COLO829 (cell line): ENCODE measurements around the gene BLVRB.
"Not testable (repeated sequence)": the region's sequence is repeated elsewhere in the genome, so short reads cannot be mapped to it uniquely, and the experiment has no call there.

Experiments used
- DNase-seq: peaks from one replicate; pipeline ENCODE4 v3.0.0; 2012; ENCODE audit warnings: low spot score

The BLVRB gene

DNA sequence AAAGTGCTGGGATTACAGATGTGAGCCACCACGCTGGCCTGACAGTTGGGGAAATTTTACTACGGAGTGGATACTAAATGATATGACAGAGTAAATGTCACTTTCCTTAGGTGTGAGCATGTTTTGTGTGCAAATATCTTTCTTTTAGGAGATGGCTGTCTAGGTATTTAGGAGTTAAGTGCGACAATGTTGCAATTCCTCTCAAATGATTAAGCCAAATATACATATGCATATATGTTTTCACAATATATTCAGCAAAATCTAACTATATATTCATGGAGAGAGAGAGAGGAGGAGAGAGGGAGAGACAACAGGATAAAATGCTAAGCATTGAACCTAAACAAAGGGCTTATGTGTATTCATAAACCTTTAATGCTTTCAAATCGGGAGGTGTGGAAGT is 16.0 kb downstream of the BLVRB start:
- DNase-seq: no peak

- DNase-seq: no peak
These were observed 19.2 kb downstream of the BLVRB start for GRCh38 chr19:40446263-40446784.

DNA sequence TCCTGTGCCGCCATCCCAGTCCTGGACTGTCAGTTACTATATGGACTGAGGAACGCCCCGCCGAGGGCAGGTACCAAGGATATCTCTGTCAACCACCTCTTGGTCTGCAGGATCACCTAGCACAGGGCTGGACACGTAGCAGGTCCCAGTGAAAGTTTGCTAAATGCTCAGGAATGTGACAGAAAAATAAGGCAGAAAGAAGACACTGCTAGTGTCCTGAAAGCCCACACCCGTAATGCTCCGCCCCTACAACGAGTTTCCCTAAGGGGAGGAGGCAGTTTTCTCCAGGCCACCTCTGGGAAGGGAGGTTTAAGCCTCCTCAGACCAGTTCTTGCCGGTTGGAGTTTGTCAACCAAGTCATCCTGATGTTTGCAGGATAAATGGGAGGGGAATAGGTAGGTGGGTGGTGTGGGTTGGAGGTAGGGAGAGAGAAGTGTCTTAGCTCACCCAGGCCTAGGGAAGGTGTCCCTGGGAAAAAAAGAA is 19.7 kb downstream of the BLVRB start:
- peak; percentile 15 for DNase-seq

- no peak for DNase-seq
These were observed 20.7 kb downstream of the BLVRB start for GRCh38 chr19:40444825-40445312.

GRCh38 chr19:40444000-40444824 is 21.3 kb downstream of the BLVRB start, which contains the start of gene SERTAD3:
TSS of gene SERTAD3 (minus strand) at chr19:40444335. CDS start at chr19:40442080, 2,255 bp downstream.
- peak; percentile 95 for DNase-seq

DNA sequence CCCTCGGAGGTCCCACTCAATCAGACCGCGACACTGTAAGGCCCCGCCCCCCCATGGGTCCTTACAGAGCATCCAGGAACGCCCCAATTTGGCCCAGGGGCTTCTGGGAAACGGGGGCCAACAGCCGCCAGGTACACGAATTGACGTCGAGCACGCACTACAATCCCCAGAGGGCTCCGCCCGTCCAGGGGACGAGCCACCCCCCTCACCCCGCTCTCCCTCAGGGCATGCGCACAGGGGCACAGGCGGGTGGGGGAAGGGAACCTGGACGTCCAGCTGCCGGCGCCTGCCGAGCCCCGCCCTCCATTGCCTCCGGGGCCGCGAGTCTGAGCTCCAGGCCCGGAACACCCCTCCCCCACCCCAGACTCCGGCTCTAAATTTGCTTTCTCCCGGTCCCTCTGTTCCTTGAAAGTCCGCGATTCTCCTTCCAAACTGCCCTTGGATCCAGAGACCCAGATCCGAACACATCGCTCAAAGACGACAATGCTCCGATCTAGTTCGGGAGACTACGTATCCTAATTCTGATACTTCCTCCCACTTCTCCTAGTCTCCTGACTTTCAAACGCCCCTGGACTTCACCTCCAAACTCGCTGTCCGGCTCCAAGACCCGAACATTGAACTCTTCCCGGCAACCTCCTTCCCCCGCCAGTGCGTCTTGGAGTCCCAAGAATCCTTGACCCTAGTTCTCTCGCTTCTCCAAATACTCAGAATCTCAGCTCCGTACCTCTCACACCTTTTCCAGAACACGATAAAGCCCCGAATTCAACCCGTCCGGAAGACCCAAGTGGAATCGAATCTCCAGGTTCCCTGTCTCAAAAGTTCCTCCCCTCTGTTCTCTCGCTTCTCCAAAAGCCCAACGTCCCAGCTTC is 22.2 kb downstream of the BLVRB start:
- DNase-seq: peak; percentile 100

GRCh38 chr19:40442328-40443130 is 23.0 kb downstream of the BLVRB start:
- no peak for DNase-seq

GRCh38 chr19:40441719-40442253 is 23.8 kb downstream of the BLVRB start:
- no peak for DNase-seq

DNA sequence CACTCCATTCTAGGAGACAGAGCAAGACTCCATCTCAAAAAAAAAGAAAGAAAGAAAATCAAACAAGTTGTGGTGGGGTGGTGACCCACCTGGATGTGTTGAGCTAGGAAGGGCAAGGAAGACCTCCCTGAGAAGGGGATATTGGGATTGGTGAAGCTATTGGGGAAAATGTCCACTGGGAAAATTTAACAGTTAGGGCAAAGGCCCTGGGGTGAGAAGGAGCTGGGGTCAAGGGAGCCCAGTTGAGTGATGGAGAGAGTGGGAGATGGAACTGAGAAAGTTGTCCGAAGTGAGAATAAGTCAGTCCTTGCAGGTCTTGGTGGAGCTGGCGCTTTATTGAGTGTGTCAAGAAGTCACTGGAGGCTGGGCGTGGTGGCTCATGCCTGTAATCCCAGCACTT is 27.3 kb downstream of the BLVRB start:
- no peak for DNase-seq

DNA sequence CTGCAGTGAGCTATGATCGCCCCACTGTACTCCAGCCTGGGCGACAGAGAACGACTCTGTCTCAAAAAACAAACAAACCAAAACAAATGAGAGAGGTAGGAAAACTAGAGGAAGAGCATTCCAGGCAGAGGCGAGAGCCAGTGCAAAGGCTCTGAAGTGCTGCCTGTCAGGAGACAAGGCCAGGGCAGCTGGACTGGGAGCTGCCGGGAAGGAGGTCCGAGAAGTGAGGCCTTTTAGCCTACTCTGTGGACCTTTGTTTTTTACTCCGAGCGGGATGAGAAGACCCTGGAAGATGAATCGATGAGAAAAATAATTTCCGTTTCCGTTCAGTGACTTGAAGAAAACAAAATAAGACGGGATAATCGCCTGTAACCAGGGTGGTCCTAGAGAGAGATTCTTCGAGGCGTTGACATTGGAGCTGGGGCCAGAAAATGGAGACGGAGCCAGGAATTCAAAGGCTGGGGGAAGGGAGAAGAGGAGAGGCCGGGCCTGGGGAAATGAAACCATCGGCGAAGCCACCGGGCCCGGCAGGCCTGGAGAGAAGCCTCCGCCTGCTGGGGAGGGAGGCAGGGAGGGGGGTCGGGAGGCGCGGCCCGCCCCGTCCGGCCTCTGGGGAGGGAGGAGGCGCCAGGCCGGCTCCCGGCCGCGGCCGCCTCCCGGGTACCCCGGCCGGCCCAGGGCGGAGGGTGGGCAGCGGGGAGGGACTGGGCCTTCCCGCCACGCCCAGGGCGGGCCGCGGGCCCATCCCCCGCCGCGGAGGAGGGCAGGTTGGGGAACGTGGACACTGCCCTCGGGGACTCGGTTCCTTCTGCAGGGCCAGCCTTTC is 31.9 kb downstream of the BLVRB start:
- DNase-seq: peak; percentile 70

DNA sequence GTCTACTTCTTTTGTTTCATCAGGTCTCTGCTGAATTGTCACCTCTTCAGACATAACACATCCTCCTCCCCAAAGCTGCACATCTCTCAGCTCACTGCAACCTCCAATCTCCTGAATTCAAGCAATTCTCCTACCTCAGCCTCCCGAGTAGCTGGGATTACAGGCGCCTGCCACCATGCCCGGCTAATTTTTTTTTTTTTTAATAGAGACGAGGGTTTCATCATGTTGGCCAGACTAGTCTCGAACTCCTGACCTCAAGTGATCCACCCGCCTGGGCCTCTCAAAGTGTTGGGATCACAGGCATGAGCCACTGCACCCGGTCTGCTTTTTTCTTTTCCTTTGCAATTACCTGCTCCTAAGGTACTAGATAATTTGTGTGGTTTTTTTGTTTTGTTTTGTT is 32.8 kb downstream of the BLVRB start:
- not testable (repeated sequence) for DNase-seq

GRCh38 chr19:40431698-40432097 is 33.8 kb downstream of the BLVRB start:
- no peak for DNase-seq

DNA sequence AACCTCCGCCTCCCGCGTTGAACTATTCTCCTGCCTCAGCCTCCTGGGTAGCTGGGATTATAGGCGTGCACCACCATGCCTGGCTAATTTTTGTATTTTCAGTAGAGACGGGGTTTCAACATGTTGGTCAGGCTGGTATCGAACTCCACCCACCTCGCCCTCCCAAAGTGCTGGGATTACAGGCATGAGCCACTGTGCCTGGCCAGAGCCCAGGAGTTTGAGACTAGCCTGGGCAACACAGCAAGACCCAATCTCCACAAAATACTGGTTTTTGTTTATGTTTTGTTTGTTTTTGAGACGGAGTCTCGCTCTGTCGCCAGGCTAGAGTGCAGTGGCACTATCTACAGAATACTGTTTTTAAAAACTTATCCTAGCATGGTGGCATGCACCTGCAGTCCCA is 35.3 kb downstream of the BLVRB start:
- DNase-seq: not testable (repeated sequence)

- not testable (repeated sequence) for DNase-seq
These were observed 37.3 kb downstream of the BLVRB start for GRCh38 chr19:40428197-40428596.

DNA sequence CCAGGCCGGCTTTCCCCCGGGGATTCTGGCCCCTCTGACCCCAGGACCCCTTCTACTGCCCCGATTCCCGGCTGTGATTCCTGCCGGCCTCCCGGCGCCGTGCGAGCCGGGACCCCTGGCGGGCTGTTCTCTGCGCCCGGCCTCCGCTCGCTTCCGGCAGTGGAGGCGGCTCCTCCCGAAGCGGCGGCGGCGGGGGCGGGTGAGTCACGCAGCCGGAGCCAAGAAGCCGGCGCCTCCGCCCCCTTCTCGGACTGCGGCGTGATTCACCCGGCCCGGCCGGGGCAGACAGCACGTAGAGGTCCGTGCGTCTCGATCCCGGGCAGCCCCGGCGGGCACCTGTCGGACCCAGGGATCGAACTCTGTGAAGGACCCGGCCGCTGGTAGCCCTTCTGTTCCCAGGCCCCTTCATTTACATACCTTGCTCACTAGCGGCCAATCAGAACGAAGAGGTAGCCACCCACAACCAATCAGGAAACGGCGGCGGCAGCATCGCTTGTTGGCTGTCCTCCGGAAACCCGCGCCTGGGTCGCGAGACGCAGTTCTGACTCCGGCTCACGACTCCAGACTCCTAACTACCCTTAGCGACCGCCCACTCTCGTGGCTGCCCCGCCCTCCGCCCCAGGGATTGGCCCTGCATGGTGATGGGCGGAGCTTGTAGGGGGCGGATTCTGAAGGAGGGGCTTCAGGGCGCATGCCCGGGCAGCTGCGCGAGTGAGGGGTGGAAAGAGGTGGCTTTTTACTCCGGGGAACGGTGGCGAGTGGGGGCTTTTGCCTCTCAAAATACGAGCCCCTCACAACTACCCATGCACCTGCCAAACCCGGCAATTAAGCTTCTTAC is 39.9 kb downstream of the BLVRB start, which contains the start of gene SERTAD1:
Gene SERTAD1, minus strand, starts transcription at position 543 of the 838 bp plus-strand sequence. CDS start 2,446 bp downstream, outside the sequence.
- peak; percentile 98 for DNase-seq

DNA sequence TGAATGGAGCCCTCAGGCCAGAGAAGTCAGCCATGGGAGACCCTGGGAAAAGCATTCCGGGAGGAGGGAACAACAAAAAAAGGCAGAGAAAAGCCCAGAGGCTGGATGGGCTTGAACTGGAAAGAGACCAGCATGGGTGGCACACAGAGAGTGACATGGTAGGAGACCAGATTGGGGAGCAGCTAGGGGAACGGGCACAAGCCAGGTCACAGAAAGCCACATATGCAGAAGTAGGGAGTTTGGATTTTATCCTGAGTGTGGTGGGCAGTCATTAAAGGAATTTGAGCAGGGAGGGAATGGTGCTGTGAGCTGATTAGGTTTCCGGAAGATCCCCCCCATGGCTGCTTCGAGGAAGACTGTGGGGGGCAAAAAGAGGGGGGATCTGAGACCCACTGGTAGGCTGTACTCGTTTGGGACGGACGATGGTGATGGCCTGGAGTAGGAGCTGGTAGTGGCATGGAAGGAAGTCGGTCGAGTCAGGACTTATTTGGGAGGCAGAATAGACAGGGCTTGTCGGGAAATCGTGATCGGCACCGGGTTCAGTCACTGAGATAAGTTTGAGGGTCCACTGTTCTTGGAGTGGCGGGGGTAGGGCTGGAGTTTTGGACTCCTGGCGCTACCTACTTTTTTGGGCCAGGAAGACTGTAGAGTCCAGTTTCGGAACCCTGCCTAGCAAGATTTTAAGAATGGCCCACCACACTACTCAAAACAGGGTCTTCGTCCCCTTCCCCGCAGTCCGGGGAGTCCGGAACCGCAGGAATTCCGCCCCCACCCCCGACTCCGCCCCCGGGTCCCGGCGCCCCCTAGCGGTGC is 40.7 kb downstream of the BLVRB start:
- DNase-seq: no peak

DNA sequence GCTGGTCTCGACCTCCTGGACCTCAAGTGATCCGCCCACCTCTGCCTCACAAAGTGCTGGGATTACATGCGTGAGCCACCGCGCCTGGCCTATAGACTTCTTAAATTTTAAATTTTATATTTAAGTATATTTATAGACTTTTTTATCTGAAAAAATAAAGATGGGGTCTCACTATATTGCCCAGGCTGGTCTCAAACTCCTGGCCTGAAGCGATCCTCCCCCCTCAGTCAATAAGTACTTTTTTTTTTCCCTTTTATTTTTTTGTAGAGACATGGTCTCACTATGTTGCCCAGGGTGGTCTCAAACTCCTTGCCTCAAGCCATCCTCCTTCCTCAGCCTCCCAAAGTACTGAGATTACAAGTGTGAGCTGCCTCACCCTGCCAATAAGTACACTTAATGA is 41.6 kb downstream of the BLVRB start:
- no peak for DNase-seq
